A673 (cell line): ENCODE measurements around the gene STAM. TPM values are rescaled to one million over a fixed set of nuclear protein-coding genes. Genes with fewer than 3 reads are reported as not detected.

Source experiments
- BruUV-seq: library from RNA; stranded (reverse); fragments of 400-500 nt; replicated peaks from 2 replicates; lab custom pipeline; 2021; lab: Mats Ljungman, UMichigan
- CTCF ChIA-PET: fragments of 300-600 bp; sonication (Branson Sonifier 250); formaldehyde crosslinking; loops from one replicate; lab custom pipeline; 2022; ENCODE audit warnings: antibody characterized with exemption; lab: Charles Lee
- POLR2A ChIA-PET: fragments of 300-600 bp; sonication (Branson Sonifier 250); formaldehyde crosslinking; loops from one replicate; lab custom pipeline; 2022; ENCODE audit warnings: antibody characterized with exemption; ENCODE audit not compliant: low non-redundant PET; lab: Charles Lee
- DNase-seq: peaks from one replicate; pipeline ENCODE4 v3.0.0-alpha.2; 2015; ENCODE audit warnings: low spot score
- H3K27ac ChIP-seq: fragments of 200-600 bp; sonication (generic); 2 replicates; pipeline ENCODE4 v1.5.1; 2016; ENCODE audit warnings: mixed run types, low read depth, mild to moderate bottlenecking, mixed read lengths, antibody characterized with exemption, low read length; ENCODE audit not compliant: poor library complexity, severe bottlenecking
- H3K27me3 ChIP-seq: fragments of 200-600 bp; sonication (generic); replicated peaks from 2 replicates; pipeline ENCODE4 v1.6.1; 2017; ENCODE audit warnings: mixed run types, low read depth, mild to moderate bottlenecking, mixed read lengths, antibody characterized with exemption, low read length; ENCODE audit not compliant: insufficient read depth, poor library complexity
- H3K36me3 ChIP-seq: fragments of 200-600 bp; sonication (generic); 2 replicates; pipeline ENCODE4 v1.6.1; 2016; ENCODE audit warnings: mixed run types, mild to moderate bottlenecking, mixed read lengths, antibody characterized with exemption, low read length; ENCODE audit not compliant: insufficient read depth, poor library complexity, severe bottlenecking
- H3K4me1 ChIP-seq: fragments of 200-600 bp; sonication (generic); 2 replicates; pipeline ENCODE4 v1.6.1; 2017; ENCODE audit warnings: mixed run types, mild to moderate bottlenecking, mixed read lengths, antibody characterized with exemption, low read length; ENCODE audit not compliant: insufficient read depth, poor library complexity, severe bottlenecking
- H3K4me3 ChIP-seq: fragments of 200-600 bp; sonication (generic); 2 replicates; pipeline ENCODE4 v1.5.1; 2016; ENCODE audit warnings: low read depth, mixed run types, mild to moderate bottlenecking, mixed read lengths, low read length; ENCODE audit not compliant: poor library complexity, severe bottlenecking
- H3K9me3 ChIP-seq: fragments of 200-600 bp; sonication (generic); 2 replicates; pipeline ENCODE4 v1.6.1; 2016; ENCODE audit warnings: mixed run types, low read depth, mild to moderate bottlenecking, mixed read lengths, antibody characterized with exemption, low read length; ENCODE audit not compliant: poor library complexity, severe bottlenecking
- CTCF ChIP-seq: fragments of 300-800, 200-600 bp; sonication (generic); conservative IDR thresholded peaks from 2 replicates; pipeline ENCODE4 v1.5.1; 2017; ENCODE audit warnings: low read depth, mild to moderate bottlenecking, antibody characterized with exemption, low read length, moderate library complexity, mixed read lengths
- EZH2 ChIP-seq: fragments of 200-600 bp; sonication (generic); IDR thresholded peaks from 2 replicates; pipeline ENCODE4 v1.6.1; 2017; ENCODE audit warnings: borderline replicate concordance, low read depth, mild to moderate bottlenecking, mixed read lengths, antibody characterized with exemption, low read length; ENCODE audit not compliant: poor library complexity, severe bottlenecking
- intact Hi-C: fragments of 100-400 bp; cut with micrococcal nuclease; formaldehyde crosslinking; loops from one replicate; pipeline ENCODE4 v1.10.0; 2022; ENCODE audit not compliant: unreplicated experiment
- total RNA-seq: library from RNA; stranded (reverse); gene quantifications from 2 replicates; pipeline ENCODE4 v1.2.3, GENCODE V29; 2021

The STAM gene
- total RNA-seq, 1 experiment from 2014 or later = 37.4 TPM

GRCh38 chr10:17649052-17649451 is 5.1 kb downstream of the STAM start:
- intact Hi-C loops = no loop called here
- POLR2A ChIA-PET = no interaction called here
- TF ChIP-seq EZH2 (no peak), CTCF (no peak)

GRCh38 chr10:17649836-17650235 is 5.9 kb downstream of the STAM start:
- no TSS peak for BruUV-seq
- no peak for DNase-seq
- Histone ChIP-seq H3K27ac (no peak overlapping the region), H3K36me3 (peaks cover 7% of the 10 kb centered on the region), H3K27me3 (no peaks in the 10 kb centered on the region), H3K4me3 (no peak overlapping the region), H3K4me1 (peaks cover 19% of the 10 kb centered on the region), H3K9me3 (peaks cover 9% of the 10 kb centered on the region)
- no peak for TF ChIP-seq EZH2
- TF ChIP-seq CTCF = no peak
- CTCF ChIA-PET = no interaction called here
- POLR2A ChIA-PET = no interaction called here
- intact Hi-C loops = no loop called here

More at GRCh38 chr10:17649052-17649451, 5.1 kb downstream of the STAM start:
- Histone ChIP-seq H3K9me3 (peaks cover 9% of the 10 kb centered on the region), H3K36me3 (peaks cover 7% of the 10 kb centered on the region), H3K4me1 (peaks cover 19% of the 10 kb centered on the region), H3K27ac (no peak overlapping the region), H3K4me3 (no peak overlapping the region), H3K27me3 (no peaks in the 10 kb centered on the region)
- CTCF ChIA-PET = no interaction called here
- no peak for DNase-seq
- BruUV-seq = no TSS peak

- Histone ChIP-seq H3K27me3 (no peaks in the 10 kb centered on the region), H3K9me3 (peaks cover 9% of the 10 kb centered on the region), H3K27ac (no peak overlapping the region), H3K36me3 (peaks cover 7% of the 10 kb centered on the region), H3K4me1 (peaks cover 14% of the 10 kb centered on the region), H3K4me3 (no peak overlapping the region)
- DNase-seq = no peak
- intact Hi-C loops = no loop called here
- TF ChIP-seq EZH2 (no peak), CTCF (no peak)
- CTCF ChIA-PET = no interaction called here
- BruUV-seq = no TSS peak
- POLR2A ChIA-PET = no interaction called here
Observed at GRCh38 chr10:17650416-17650815, 6.5 kb downstream of the STAM start.
